Stimulated activated CD8-positive, alpha-beta memory T cell treated with anti-CD3 and anti-CD28 coated beads, Interleukin-12 subunit alpha, Interleukin-12 subunit beta, amount 100 ng/mL, for 24 hours (primary cell): ENCODE results near the gene APH1A.
"Not testable (repeated sequence)": the region's sequence is repeated elsewhere in the genome, so short reads cannot be mapped to it uniquely, and the experiment has no call there.

Experiments
- DNase-seq: peaks from one replicate; pipeline ENCODE4 v3.0.0-alpha.2; 2020; ENCODE audit errors: extremely low read depth

The APH1A gene

DNA sequence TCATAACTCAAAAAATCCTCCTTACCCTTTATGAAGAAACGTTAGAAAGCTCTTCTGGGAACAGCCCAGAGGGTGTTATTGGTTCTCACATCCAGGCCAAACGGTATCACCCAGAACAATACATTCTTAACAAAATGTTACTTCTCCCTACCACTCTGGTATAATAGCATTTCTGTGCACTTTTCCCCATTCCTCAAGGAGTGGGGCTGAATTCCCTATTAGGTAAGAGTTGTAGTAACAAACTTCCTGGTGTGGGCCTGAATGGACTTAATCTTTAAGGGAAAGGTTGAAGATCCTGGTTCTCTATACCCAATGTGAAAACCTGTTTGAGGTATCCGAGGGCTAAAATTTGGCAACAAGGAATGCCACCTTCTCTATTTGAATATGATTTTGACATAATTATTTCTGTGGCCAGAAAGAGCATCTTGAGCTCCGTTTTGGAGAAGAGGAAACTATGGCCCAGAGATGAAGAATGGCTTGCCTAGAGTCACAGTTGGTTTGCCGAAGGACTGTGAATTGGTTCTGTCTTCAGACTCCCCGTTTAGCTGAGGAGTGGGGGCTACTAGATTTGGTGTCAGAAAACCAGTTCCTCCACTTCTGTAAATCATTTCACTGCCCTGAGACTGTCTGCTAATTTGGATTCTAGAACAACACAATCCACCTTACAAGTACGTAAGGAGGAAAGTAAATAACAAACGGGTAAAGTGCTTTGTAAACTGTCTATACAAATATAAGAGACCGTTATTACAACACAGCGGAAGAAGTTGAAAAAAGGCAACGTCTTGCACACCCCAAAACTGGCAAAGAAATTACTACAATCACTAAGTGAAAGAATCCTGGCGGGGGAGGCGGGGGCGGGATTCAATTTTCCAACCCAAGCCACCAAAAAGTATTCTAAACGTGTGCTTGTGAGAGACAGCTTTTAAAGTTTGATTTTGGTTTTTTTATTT, 35.2 kb downstream of the APH1A start:
- no peak for DNase-seq

DNA sequence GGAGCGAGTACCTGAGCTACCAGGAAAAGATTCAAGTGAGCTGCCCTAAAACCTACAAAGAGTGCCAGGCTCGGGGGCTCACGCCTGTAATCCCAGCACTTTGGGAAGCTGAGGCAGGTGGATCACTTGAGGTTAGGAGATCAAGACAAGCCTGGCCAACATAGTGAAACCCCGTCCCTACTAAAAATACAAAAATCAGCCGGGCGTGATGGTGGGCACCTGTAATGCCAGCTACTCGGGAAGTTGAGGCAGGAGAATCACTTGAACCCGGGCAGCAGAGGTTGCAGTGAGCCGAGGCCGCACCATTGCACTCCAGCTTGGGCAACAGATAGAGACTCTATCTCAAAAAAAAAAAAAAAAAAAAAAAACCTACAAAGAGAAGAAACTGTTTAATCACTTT, 35.9 kb downstream of the APH1A start:
- not testable (repeated sequence) for DNase-seq

DNA sequence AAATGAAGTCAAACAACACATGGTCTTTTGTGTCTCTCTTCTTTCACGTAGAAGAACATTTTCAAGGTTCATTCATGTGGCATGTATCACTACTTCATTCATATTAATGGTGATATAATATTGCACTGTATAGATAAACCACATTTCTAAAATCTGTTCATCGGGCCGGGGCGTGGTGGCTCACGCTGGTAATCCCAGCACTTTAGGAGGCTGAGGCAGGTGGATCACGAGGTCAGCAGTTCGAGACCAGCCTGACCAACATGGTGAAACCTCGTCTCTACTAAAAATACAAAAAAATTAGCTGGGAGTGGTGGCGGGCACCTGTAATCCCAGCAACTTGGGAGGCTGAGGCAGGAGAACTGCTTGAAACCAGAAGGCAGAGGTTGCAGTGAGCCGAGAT, 40.6 kb downstream of the APH1A start:
- DNase-seq = not testable (repeated sequence)

DNA sequence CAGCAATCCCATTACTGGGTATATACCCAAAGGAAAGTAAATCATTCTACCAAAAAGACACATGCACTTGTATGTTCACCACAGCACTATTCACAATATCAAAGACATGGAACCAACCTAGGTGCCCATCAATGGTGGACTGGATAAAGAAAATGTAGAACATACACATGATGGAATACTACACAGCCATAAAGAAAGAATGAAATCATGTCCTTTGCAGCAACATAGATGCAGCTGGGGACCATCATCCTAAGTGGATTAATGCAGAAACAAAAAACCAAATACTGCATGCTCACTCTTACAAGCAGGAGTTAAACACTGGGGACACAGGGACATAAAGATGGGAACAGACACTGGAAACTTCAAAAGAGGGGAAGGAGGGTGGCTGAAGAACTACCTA, 41.6 kb downstream of the APH1A start:
- DNase-seq = no peak

DNA sequence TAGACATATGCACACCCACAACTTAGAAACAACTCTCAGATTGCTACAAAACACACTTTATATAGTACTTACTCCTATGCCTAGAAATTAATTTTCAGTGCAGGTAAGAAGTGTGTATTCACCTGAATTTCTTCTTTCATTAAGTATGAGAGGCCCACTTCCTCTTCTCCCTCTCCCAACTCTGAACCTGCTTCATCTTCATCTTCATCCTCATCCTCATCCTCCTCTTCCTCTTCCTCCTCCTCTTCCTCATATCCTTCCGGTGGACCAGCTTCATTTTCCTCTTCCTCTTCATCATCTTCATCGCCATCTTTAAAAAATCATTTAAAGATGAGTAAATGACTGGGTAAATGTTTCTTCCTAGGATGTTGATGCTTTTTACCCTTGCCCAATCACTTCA, 42.3 kb downstream of the APH1A start:
- DNase-seq = no peak

DNA sequence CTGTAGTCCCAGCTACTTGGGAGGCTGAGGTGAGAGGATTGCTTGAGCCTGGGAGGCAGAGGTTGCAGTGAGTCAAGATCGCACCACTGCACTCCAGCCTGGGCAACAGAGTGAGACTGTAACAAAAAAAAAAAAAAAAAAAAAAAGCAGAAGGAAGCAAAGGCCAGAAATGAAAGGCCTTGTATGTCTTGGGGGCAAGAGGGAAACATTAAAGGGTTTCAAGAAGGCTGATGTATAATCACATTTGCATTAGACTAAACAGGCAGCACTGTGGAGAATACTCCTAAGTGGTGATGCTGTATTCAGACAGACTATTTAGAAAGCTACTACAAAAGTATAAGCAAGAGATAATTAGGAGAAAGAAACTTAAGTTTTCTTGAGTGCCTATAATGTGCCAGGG, 43.3 kb downstream of the APH1A start:
- DNase-seq = no peak

DNA sequence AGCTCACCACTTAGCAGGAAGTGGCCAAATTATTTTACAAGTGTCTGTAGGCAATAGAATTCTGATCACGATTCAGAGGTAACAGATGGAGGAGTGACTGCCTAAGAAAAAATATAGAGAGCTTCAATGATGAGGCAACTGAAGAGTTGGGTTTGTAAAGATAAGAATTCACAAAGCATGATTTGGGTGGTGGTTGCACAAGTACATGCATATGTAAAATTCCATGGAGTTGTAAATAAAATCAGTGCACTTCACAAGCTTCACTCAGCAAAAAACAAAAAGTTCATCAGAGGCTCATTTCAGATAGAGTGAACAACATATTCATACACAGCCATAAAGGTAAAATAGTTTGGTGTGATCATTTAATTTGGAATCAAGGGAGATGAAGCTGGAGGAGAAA, 43.8 kb downstream of the APH1A start:
- DNase-seq = no peak

DNA sequence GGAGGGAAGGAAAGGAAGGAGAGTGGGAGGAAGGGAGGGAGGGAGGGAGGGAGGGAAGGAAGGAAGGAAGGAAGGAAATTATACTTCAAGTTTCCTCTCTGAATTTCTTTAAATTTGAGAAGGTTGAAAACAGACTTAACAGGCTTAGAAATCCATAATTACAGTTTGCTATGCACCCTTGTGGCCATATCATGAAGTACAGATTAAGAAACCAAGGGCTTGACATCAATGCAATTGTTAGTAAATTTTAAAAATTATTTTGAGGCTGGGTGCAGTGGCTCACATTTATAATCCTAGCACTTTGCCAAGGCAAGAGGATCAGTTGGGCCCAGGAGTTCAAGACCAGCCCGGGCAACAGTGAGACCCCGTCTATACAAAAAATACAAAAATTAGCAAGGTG, 47.3 kb downstream of the APH1A start:
- DNase-seq = no peak

DNA sequence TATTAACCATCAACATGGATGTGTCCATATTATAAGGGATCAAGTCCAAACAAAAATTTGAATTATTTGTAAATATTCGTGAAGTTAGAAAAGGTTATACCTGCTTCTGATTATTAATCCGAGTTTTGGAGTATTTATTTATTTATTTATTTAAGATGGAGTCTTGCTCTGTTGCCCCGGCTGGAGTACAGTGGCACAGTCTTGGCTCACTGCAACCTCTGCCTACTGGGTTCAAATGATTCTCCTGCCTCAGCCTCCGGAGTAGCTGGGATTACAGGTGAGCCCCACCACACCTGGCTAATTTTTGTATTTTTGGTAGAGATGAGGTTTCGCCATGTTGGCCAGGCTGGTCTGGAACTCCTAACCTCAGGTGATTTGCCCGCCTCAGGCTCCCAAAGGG, 53.0 kb downstream of the APH1A start:
- DNase-seq = not testable (repeated sequence)
